HUDEP-2 (cell line): ENCODE data around the gene C2orf81.

Experiments used
- DNase-seq, 76 experiments: peaks; one replicate each; lab custom pipeline; 2025; ENCODE audit not compliant: unreplicated experiment in 76 of 76; lab: John Stamatoyannopoulos, UW

The C2orf81 gene

DNA sequence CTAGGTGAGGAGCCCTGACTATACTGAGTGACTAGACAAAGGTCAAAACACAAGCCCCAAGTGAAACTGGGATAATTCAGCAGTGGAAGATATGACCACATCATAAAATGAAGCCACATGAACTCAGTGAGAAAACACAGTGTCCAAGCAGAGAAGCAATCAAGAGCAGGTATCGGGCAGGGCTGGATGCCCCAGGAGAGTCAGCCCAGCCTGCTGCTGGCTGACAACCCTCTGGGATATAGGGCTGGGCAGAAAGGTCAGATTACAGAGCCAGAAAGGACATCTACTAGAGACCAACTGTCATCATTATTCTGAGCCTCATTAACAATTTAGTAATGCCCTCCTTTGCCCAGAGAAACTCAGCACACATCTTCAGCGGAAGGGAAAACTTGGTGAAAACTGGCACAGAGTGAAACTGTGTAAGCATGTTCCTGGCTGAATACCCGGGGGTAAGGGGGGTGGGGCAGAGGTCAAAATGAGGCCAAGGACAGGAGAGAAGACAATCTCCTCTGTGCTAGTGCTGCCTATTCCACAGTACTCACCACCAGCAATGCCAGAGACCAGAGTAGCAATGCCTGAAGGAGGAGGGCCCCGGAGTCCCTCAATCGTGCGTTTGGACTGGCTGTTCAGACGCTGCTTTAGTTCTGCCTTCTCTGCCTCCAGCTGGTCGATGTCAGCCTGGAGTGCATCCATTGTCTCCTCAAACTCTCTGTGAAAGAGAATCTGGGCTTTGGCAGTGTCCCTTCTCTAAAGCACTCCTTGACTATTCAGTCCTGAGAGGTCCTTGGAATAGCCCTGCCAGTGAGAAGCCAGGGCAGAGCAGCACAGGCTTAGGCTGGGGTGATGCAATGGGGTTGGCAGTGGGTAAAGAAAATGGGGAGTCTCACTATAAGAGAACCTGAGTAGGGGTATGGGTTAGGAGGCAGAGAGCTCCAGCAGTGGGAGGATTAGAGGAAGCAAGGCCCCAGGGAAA is 56.6 kb downstream of the C2orf81 start:
- DNase-seq, result no peak
